H9 (cell line): ENCODE data around the gene RUNX1. TPM values are rescaled to one million over a fixed set of nuclear protein-coding genes. Genes with fewer than 3 reads are reported as not detected.

Experiments used
- DNase-seq: peaks from one replicate; pipeline ENCODE4 v3.0.0-alpha.2; 2017
- H2AFZ ChIP-seq: one replicate; pipeline ENCODE4 v1.6.1; 2013; ENCODE audit warnings: mild to moderate bottlenecking, low read length, control low read depth, moderate library complexity
- H2AK5ac ChIP-seq: 2 replicates; pipeline ENCODE4 v1.6.1; 2013; ENCODE audit warnings: low read length, control low read depth, mixed read lengths; ENCODE audit not compliant: insufficient read length
- H2BK120ac ChIP-seq: one replicate; pipeline ENCODE4 v1.6.1; 2013; ENCODE audit warnings: low read depth, mild to moderate bottlenecking, low read length, control low read depth, inconsistent platforms; ENCODE audit not compliant: poor library complexity, severe bottlenecking
- H2BK12ac ChIP-seq: 2 replicates; pipeline ENCODE4 v1.6.1; 2013; ENCODE audit warnings: low read length, control low read depth, mixed read lengths, low read depth; ENCODE audit not compliant: insufficient read length
- H2BK15ac ChIP-seq: 2 replicates; pipeline ENCODE4 v1.6.1; 2013; ENCODE audit warnings: low read depth, low read length, control low read depth
- H2BK20ac ChIP-seq: one replicate; pipeline ENCODE4 v1.6.1; 2013; ENCODE audit warnings: low read depth, mild to moderate bottlenecking, low read length, control low read depth, inconsistent platforms; ENCODE audit not compliant: poor library complexity, severe bottlenecking
- H2BK5ac ChIP-seq: 2 replicates; pipeline ENCODE4 v1.6.1; 2013; ENCODE audit warnings: low read length, control low read depth, mixed read lengths; ENCODE audit not compliant: insufficient read length
- H3K14ac ChIP-seq: 2 replicates; pipeline ENCODE4 v1.6.1; 2013; ENCODE audit warnings: low read length, control low read depth; ENCODE audit not compliant: insufficient read depth
- H3K18ac ChIP-seq: 2 replicates; pipeline ENCODE4 v1.6.1; 2013; ENCODE audit warnings: low read depth, mild to moderate bottlenecking, mixed read lengths, low read length, control low read depth; ENCODE audit not compliant: insufficient read length
- H3K23ac ChIP-seq: 2 replicates; pipeline ENCODE4 v1.6.1; 2013; ENCODE audit warnings: low read length, control low read depth, mixed read lengths, low read depth; ENCODE audit not compliant: insufficient read length
- H3K23me2 ChIP-seq: 2 replicates; pipeline ENCODE4 v1.6.1; 2013; ENCODE audit warnings: low read depth, mild to moderate bottlenecking, mixed read lengths, low read length, control low read depth; ENCODE audit not compliant: insufficient read length, poor library complexity, severe bottlenecking
- H3K27ac ChIP-seq: 2 replicates; pipeline ENCODE4 v1.5.1; 2013; ENCODE audit warnings: low read length, control low read depth, mixed read lengths, low read depth; ENCODE audit not compliant: insufficient read length
- H3K27me3 ChIP-seq: 2 replicates; pipeline ENCODE4 v1.6.1; 2013; ENCODE audit warnings: low read length, control low read depth, inconsistent platforms; ENCODE audit not compliant: insufficient read depth
- H3K4ac ChIP-seq: 2 replicates; pipeline ENCODE4 v1.6.1; 2013; ENCODE audit warnings: low read depth, mild to moderate bottlenecking, control low read depth, inconsistent platforms, low read length, moderate library complexity
- H3K4me1 ChIP-seq: 2 replicates; pipeline ENCODE4 v1.6.1; 2013; ENCODE audit warnings: low read length, control low read depth, inconsistent platforms; ENCODE audit not compliant: insufficient read depth
- H3K4me2 ChIP-seq: 2 replicates; pipeline ENCODE4 v1.6.1; 2013; ENCODE audit warnings: low read length, control low read depth, mixed read lengths; ENCODE audit not compliant: insufficient read length, insufficient read depth
- H3K56ac ChIP-seq: 2 replicates; pipeline ENCODE4 v1.6.1; 2013; ENCODE audit warnings: low read depth, mild to moderate bottlenecking, mixed read lengths, low read length, control low read depth; ENCODE audit not compliant: insufficient read length
- H3K79me1 ChIP-seq: 2 replicates; pipeline ENCODE4 v1.6.1; 2013; ENCODE audit warnings: low read depth, mild to moderate bottlenecking, moderate library complexity, low read length, control low read depth, inconsistent platforms; ENCODE audit not compliant: insufficient read depth, poor library complexity, severe bottlenecking
- H3K79me2 ChIP-seq: 2 replicates; pipeline ENCODE4 v1.6.1; 2013; ENCODE audit warnings: low read length, control low read depth, inconsistent platforms; ENCODE audit not compliant: insufficient read depth
- H3K9ac ChIP-seq: 2 replicates; pipeline ENCODE4 v1.6.1; 2013; ENCODE audit warnings: low read length, control low read depth, mixed read lengths; ENCODE audit not compliant: insufficient read length; ENCODE audit errors: extremely low read depth
- H3K9me3 ChIP-seq: one replicate; pipeline ENCODE4 v1.6.1; 2013; ENCODE audit warnings: low read depth, low read length, inconsistent platforms; ENCODE audit not compliant: control insufficient read depth
- H3T11ph ChIP-seq: one replicate; pipeline ENCODE4 v1.6.1; 2013; ENCODE audit warnings: mild to moderate bottlenecking, low read length, control low read depth, inconsistent platforms
- H4K20me1 ChIP-seq: one replicate; pipeline ENCODE4 v1.6.1; 2013; ENCODE audit not compliant: control insufficient read depth, insufficient read length, insufficient read depth
- H4K5ac ChIP-seq: 2 replicates; pipeline ENCODE4 v1.6.1; 2013; ENCODE audit warnings: low read depth, mild to moderate bottlenecking, mixed read lengths, low read length, control low read depth; ENCODE audit not compliant: insufficient read length
- H4K8ac ChIP-seq: replicated peaks from 2 replicates; pipeline ENCODE4 v1.6.1; 2013; ENCODE audit warnings: low read length, control low read depth, mixed read lengths, low read depth; ENCODE audit not compliant: insufficient read length
- H4K91ac ChIP-seq: 2 replicates; pipeline ENCODE4 v1.6.1; 2013; ENCODE audit warnings: low read depth, mild to moderate bottlenecking, moderate library complexity, mixed read lengths, low read length, control low read depth; ENCODE audit not compliant: insufficient read length
- H3K27ac Mint-ChIP-seq, 3 experiments: 2 replicates in 2 of 3; 3 replicates in 1 of 3; pipeline ENCODE4 v1.8.0; 2020 to 2021; ENCODE audit warnings: mixed read lengths in 3 of 3, mild to moderate bottlenecking in 1 of 3, moderate library complexity in 1 of 3
- H3K27me3 Mint-ChIP-seq: 2 replicates; pipeline ENCODE4 v1.8.0; 2021; ENCODE audit warnings: low read depth, mild to moderate bottlenecking, moderate library complexity, mixed read lengths
- H3K36me3 Mint-ChIP-seq, 3 experiments: 2 replicates in 2 of 3; 3 replicates in 1 of 3; pipeline ENCODE4 v1.8.0; 2020 to 2021; ENCODE audit warnings: low read depth in 3 of 3, mixed read lengths in 3 of 3; ENCODE audit not compliant: insufficient read depth in 1 of 3
- H3K4me1 Mint-ChIP-seq, 2 experiments: 2 replicates each; pipeline ENCODE4 v1.8.0; 2020; ENCODE audit warnings: mixed read lengths in 2 of 2
- H3K4me3 Mint-ChIP-seq, 2 experiments: 2 replicates in 1 of 2; 3 replicates in 1 of 2; pipeline ENCODE4 v1.8.0; 2020 to 2021; ENCODE audit warnings: mild to moderate bottlenecking in 2 of 2, mixed read lengths in 2 of 2, moderate library complexity in 1 of 2
- H3K9me3 Mint-ChIP-seq, 2 experiments: 2 replicates in 1 of 2; 3 replicates in 1 of 2; pipeline ENCODE4 v1.8.0; 2020; ENCODE audit warnings: mild to moderate bottlenecking in 2 of 2, mixed read lengths in 2 of 2, moderate library complexity in 1 of 2
- WGBS: extraction: QIAGEN DNeasy Blood & Tissue Kit; methylation state at CpG from one replicate; pipeline ENCODE4 v1.1.7; 2013; ENCODE audit warnings: missing lambda C conversion rate, low lambda C conversion rate, mixed read lengths; ENCODE audit not compliant: insufficient read length; ENCODE audit errors: extremely low coverage; 5-methylcytosine and 5-hydroxymethylcytosine counted together
- total RNA-seq: library from RNA; stranded (reverse); gene quantifications from 2 replicates; pipeline ENCODE4 v1.2.1, GENCODE V29; 2021
- TF ChIP-seq, protein P1 (sequence below): fragments of 200-600 bp; sonication (generic); conservative IDR thresholded peaks from 3 replicates; pipeline ENCODE4 v1.8.0; 2021; ENCODE audit warnings: antibody characterized with exemption, mild to moderate bottlenecking

The RUNX1 gene
- total RNA-seq, 1 experiment from 2014 or later: 0.72 TPM

DNA sequence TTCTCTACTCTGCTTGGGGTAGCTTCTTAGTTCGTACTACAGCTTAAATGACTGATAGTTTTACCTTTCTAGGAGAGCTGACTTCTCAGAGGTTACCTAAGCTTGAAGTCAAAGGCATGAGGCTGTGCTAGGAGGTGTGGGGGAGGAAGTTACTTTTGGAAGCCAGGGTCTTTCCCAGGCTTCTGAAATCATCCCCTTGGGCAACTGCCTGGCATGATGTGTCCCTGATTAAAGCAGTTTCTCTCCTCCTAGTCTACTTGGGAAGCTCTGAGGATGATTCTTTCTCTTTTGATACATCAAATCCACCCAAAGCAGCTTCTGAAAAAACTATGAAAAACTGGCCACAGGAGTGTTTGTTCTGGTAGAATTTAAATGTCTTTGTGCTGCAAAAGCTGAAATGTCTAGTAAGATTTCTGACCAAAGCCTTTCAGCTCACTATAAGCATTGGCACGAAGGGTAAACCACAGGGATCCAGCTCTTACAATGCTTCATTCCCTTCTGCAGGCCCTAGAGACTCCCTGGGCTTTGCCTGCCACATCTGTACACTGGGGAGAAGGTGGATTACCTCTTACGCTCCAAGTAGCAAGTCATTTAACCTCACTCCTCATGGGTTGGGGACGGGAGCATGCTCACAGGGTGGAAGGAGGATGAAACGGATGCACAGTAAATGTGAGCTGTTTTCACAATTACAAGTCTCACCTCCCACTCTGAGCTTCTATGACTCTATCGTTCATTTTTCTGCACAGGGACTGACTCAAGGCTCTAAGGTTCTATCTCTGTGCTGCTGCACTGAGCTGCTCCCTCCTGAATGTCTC is 59.6 kb downstream of the RUNX1 start:
- no peak overlapping the region for H3K9ac ChIP-seq
- H4K5ac ChIP-seq: no peak overlapping the region
- no peaks in the 10 kb centered on the region; the same call in 1 of the 2 replicates for H3K4me1 ChIP-seq
- no peak overlapping the region for H3K27ac ChIP-seq
- H3K18ac ChIP-seq: no peak overlapping the region
- no peaks in the 10 kb centered on the region for H4K20me1 ChIP-seq
- no peak overlapping the region for H2BK120ac ChIP-seq
- H3T11ph ChIP-seq: no peak overlapping the region
- TF ChIP-seq, protein P1, sequence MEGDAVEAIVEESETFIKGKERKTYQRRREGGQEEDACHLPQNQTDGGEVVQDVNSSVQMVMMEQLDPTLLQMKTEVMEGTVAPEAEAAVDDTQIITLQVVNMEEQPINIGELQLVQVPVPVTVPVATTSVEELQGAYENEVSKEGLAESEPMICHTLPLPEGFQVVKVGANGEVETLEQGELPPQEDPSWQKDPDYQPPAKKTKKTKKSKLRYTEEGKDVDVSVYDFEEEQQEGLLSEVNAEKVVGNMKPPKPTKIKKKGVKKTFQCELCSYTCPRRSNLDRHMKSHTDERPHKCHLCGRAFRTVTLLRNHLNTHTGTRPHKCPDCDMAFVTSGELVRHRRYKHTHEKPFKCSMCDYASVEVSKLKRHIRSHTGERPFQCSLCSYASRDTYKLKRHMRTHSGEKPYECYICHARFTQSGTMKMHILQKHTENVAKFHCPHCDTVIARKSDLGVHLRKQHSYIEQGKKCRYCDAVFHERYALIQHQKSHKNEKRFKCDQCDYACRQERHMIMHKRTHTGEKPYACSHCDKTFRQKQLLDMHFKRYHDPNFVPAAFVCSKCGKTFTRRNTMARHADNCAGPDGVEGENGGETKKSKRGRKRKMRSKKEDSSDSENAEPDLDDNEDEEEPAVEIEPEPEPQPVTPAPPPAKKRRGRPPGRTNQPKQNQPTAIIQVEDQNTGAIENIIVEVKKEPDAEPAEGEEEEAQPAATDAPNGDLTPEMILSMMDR: no peak
- no peak overlapping the region for H2BK12ac ChIP-seq
- no peak overlapping the region for H2BK5ac ChIP-seq
- H4K91ac ChIP-seq: no peak overlapping the region
- Mint-ChIP-seq H3K27me3 (peaks cover 39% of the 10 kb centered on the region), H3K27ac (no peak overlapping the region), H3K9me3 (no peaks in the 10 kb centered on the region; a peak in 1 of 5 replicates), H3K4me1 (peaks cover 8 to 10% of the 10 kb centered on the region in 2 experiments), H3K36me3 (no peaks in the 10 kb centered on the region), H3K4me3 (no peak overlapping the region)
- H3K4me2 ChIP-seq: no peak overlapping the region
- H2AK5ac ChIP-seq: no peak overlapping the region
- H2BK20ac ChIP-seq: no peak overlapping the region
- WGBS: no CpG with 5 or more reads among the region's 6 CpGs
- no peaks in the 10 kb centered on the region for H3K27me3 ChIP-seq
- H2BK15ac ChIP-seq: no peak overlapping the region
- no peak overlapping the region for H4K8ac ChIP-seq
- no peak overlapping the region for H3K14ac ChIP-seq
- DNase-seq: no peak
- no peak overlapping the region for H3K4ac ChIP-seq
- no peak overlapping the region for H3K23ac ChIP-seq
- H3K79me2 ChIP-seq: no peaks in the 10 kb centered on the region
- H3K79me1 ChIP-seq: no peaks in the 10 kb centered on the region
- H3K9me3 ChIP-seq: no peaks in the 10 kb centered on the region
- H2AFZ ChIP-seq: no peak overlapping the region
- no peak overlapping the region for H3K56ac ChIP-seq
- no peaks in the 10 kb centered on the region for H3K23me2 ChIP-seq
